PC-3 (cell line): ENCODE measurements around the gene SESTD1.

Experiments used
- CTCF ChIP-seq: fragments of 300-600 bp; sonication (generic); conservative IDR thresholded peaks from 2 replicates; pipeline ENCODE4 v1.5.1; 2017; ENCODE audit warnings: antibody characterized with exemption, low read depth, mild to moderate bottlenecking, low read length
- EZH2 ChIP-seq: fragments of 300-600 bp; sonication (generic); IDR thresholded peaks from one replicate; pipeline ENCODE4 v1.6.1; 2017; ENCODE audit warnings: antibody characterized with exemption, mild to moderate bottlenecking, low read length; ENCODE audit not compliant: unreplicated experiment
- EZH2phosphoT487 ChIP-seq: fragments of 300-600 bp; sonication (generic); IDR thresholded peaks from 2 replicates; pipeline ENCODE4 v1.6.1; 2018; ENCODE audit warnings: mild to moderate bottlenecking, antibody characterized with exemption, low read length, borderline replicate concordance

- TF ChIP-seq CTCF, result no peak
- TF ChIP-seq EZH2, result no peak
- TF ChIP-seq EZH2phosphoT487, result no peak
These were observed 192.1 kb downstream of the SESTD1 start for GRCh38 chr2:179072527-179072926.
